IPS DF 19.7 (cell line): ENCODE data around the gene LYSET.
"Not testable (repeated sequence)": the region's sequence is repeated elsewhere in the genome, so short reads cannot be mapped to it uniquely, and the experiment has no call there.

Experiments
- DNase-seq: peaks from one replicate; pipeline ENCODE4 v3.0.0-alpha.2; 2013; ENCODE audit warnings: low read depth, low spot score

The LYSET gene

GRCh38 chr14:93223565-93223964 lies 38.4 kb downstream of the LYSET start:
- DNase-seq, result no peak

DNA sequence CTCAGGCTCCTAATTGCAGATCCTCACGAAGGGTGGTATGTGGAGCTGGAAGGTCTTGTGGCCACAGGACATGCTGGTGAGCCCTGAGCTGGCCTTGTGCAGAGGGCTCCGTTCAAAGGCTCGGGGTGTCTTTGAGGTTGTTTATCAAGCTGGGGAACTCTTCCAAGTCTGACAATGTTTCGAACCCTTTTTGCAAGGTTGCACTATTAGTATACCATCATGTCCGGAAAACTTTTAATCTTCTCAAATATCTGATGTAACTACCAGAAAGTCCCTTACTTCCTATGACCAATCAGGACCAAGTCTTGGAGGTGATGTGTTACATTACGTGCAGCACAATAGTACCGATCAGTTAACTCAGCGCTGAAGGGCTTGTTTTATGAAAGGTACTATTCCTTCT lies 43.4 kb downstream of the LYSET start:
- no peak for DNase-seq

DNA sequence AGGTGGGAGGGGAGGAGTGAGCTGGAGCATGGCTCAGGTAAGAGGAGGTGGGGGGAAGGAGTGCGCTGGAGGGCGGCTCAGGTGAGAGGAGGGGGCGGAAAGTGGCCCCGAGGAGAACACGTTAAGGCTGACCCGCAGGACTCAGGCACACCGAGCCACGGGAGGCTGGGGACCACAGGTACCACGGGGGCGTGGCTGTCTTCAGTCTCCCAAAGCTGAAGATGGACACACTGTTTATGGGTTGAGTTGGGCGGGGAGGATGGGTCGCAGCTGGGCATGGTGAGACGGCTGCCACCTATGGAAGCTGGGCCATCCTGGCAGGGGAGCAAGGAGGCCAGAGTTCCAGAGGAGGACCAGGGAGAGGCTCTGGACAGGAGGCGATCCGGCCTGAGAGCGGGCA lies 45.4 kb downstream of the LYSET start:
- no peak for DNase-seq

- no peak for DNase-seq
These were observed 46.2 kb downstream of the LYSET start for GRCh38 chr14:93231129-93231979.

DNA sequence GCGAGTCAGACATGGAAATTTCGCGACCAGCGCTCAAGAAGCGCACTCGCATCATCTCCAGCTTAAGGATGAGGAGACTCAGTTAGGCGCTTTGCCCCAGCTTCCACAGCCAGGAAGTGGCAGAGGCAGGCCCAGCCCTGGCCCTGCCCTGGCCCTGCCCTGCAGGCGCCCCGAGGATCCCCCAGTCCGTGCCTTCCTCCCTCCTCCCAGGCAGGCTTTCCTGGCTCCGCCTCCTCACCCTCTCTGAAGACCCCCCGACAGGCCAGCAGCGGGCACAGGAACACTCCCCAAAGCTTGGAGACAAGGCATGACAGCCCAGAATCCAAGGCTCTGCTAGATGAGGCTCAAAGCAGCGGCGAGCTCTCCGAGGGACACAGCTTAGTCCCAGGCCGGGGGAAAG lies 47.0 kb downstream of the LYSET start:
- DNase-seq, result no peak

GRCh38 chr14:93233078-93233477 lies 48.0 kb downstream of the LYSET start:
- not testable (repeated sequence) for DNase-seq

GRCh38 chr14:93234798-93235197 lies 49.7 kb downstream of the LYSET start:
- no peak for DNase-seq
